Inflammatory macrophage treated with lipopolysaccharide for 1 hour (primary cell): ENCODE measurements around the gene CTSG.
A peak's percentile ranks its signal among the peaks of the same experiment; 100 is the strongest.
"Not testable (repeated sequence)": the region's sequence is repeated elsewhere in the genome, so short reads cannot be mapped to it uniquely, and the experiment has no call there.

Experiments used
- DNase-seq, 2 donors: peaks; one replicate each; pipeline ENCODE4 v3.0.0-alpha.2; 2020 to 2022

The CTSG gene

GRCh38 chr14:24576182-24576581 is at the start of gene CTSG:
TSS of gene CTSG (minus strand) at chr14:24576250. CDS start at chr14:24576223, 27 bp downstream.
- peak; percentile 58 to 81 for DNase-seq

- DNase-seq = no peak
Measured at GRCh38 chr14:24613747-24614146, 37.7 kb upstream of the CTSG start.

- peak; percentile 55 to 82 for DNase-seq
Measured at GRCh38 chr14:24613241-24613640, 37.2 kb upstream of the CTSG start.

GRCh38 chr14:24612196-24612595 is 36.1 kb upstream of the CTSG start:
- DNase-seq = no peak

GRCh38 chr14:24609655-24610344 is 33.8 kb upstream of the CTSG start, which contains the start of gene GZMH:
TSS of gene GZMH (minus strand) at chr14:24609685. CDS start at chr14:24609613, 72 bp downstream.
- no peak for DNase-seq

- DNase-seq = no peak
Measured at GRCh38 chr14:24607635-24608514, 31.8 kb upstream of the CTSG start.

GRCh38 chr14:24607081-24607480 is 31.0 kb upstream of the CTSG start:
- no peak for DNase-seq

GRCh38 chr14:24606297-24606696 is 30.2 kb upstream of the CTSG start:
- DNase-seq = no peak

GRCh38 chr14:24605435-24606190 is 29.6 kb upstream of the CTSG start:
- peak in 1 of 2 donors; percentile 72 for DNase-seq

- DNase-seq = no peak
Measured at GRCh38 chr14:24597403-24597802, 21.4 kb upstream of the CTSG start.

- peak in 1 of 2 donors; percentile 11 for DNase-seq
Measured at GRCh38 chr14:24595073-24595808, 19.2 kb upstream of the CTSG start.

- DNase-seq = not testable (repeated sequence)
Measured at GRCh38 chr14:24591004-24591403, 15.0 kb upstream of the CTSG start.

GRCh38 chr14:24584402-24584801 is 8.4 kb upstream of the CTSG start:
- not testable (repeated sequence) for DNase-seq

- no peak for DNase-seq
Measured at GRCh38 chr14:24578558-24578957, 2.5 kb upstream of the CTSG start.

- DNase-seq = peak; percentile 3 to 31
Measured at GRCh38 chr14:24576771-24577170, 721 bp upstream of the CTSG start.

- no peak for DNase-seq
Measured at GRCh38 chr14:24574206-24574774, 1.8 kb downstream of the CTSG start.

- no peak for DNase-seq
Measured at GRCh38 chr14:24566318-24566717, 9.7 kb downstream of the CTSG start.

- no peak for DNase-seq
Measured at GRCh38 chr14:24565766-24566165, 10.3 kb downstream of the CTSG start.

GRCh38 chr14:24563505-24563904 is 12.5 kb downstream of the CTSG start:
- DNase-seq = no peak

- no peak for DNase-seq
Measured at GRCh38 chr14:24556756-24557155, 19.3 kb downstream of the CTSG start.

- not testable (repeated sequence) for DNase-seq
Measured at GRCh38 chr14:24549064-24549463, 27.0 kb downstream of the CTSG start.

- no peak for DNase-seq
Measured at GRCh38 chr14:24542346-24542936, 33.6 kb downstream of the CTSG start.
